Common myeloid progenitor, CD34-positive (primary cell): ENCODE measurements around the gene TM2D3.

ENCODE experiments used
- CTCF ChIA-PET: fragments of 350-600 bp; sonication (Branson Sonifier 250); formaldehyde crosslinking; loops from one replicate; lab custom pipeline; 2021; ENCODE audit warnings: antibody characterized with exemption; lab: Charles Lee
- POLR2A ChIA-PET: fragments of 350-600 bp; sonication (Branson Sonifier 250); formaldehyde crosslinking; loops from one replicate; lab custom pipeline; 2021; ENCODE audit warnings: antibody characterized with exemption; lab: Charles Lee
- DNase-seq, 3 donors: peaks; one replicate each; pipeline versions ENCODE4 v3.0.0 to v3.0.0-alpha.2; 2013
- H3K27ac ChIP-seq, 2 experiments: 1 replicate in 1 of 2; 2 replicates in 1 of 2; pipeline ENCODE4 v1.7.0; 2013; ENCODE audit warnings: inconsistent platforms in 2 of 2, low read length in 2 of 2, mild to moderate bottlenecking in 2 of 2, low read depth in 1 of 2, moderate library complexity in 1 of 2; ENCODE audit not compliant: severe bottlenecking in 2 of 2, insufficient read depth in 1 of 2, poor library complexity in 1 of 2
- H3K27me3 ChIP-seq, 5 experiments: replicated peaks in 2 of 5; 1 replicate in 3 of 5; 2 replicates in 2 of 5; pipeline versions ENCODE4 v1.6.1 to v1.7.0; 2013; ENCODE audit warnings: low read length in 4 of 5, mild to moderate bottlenecking in 2 of 5, moderate library complexity in 2 of 5, inconsistent platforms in 1 of 5; ENCODE audit not compliant: insufficient read depth in 5 of 5, control insufficient read depth in 4 of 5
- H3K36me3 ChIP-seq, 4 experiments: 1 replicate in 2 of 4; 2 replicates in 2 of 4; pipeline versions ENCODE4 v1.6.1 to v1.7.0; 2013; ENCODE audit warnings: low read length in 3 of 4, control low read depth in 1 of 4, mild to moderate bottlenecking in 1 of 4; ENCODE audit not compliant: control insufficient read depth in 4 of 4, insufficient read depth in 4 of 4
- H3K4me1 ChIP-seq, 4 experiments: 1 replicate in 3 of 4; 2 replicates in 1 of 4; pipeline versions ENCODE4 v1.6.1 to v1.7.1; 2013; ENCODE audit warnings: low read length in 3 of 4, mild to moderate bottlenecking in 3 of 4, control low read depth in 1 of 4, inconsistent platforms in 1 of 4, moderate library complexity in 1 of 4; ENCODE audit not compliant: control insufficient read depth in 4 of 4, insufficient read depth in 4 of 4; ENCODE audit errors: control extremely low read depth in 1 of 4
- H3K4me3 ChIP-seq, 7 experiments: 1 replicate in 4 of 7; 2 replicates in 3 of 7; pipeline versions ENCODE4 v1.5.1 to v1.7.0; 2013; ENCODE audit warnings: mild to moderate bottlenecking in 7 of 7, low read length in 6 of 7, moderate library complexity in 6 of 7, inconsistent platforms in 2 of 7, low read depth in 2 of 7, control low read depth in 1 of 7; ENCODE audit not compliant: insufficient read depth in 4 of 7, control insufficient read depth in 1 of 7; ENCODE audit errors: extremely low read depth in 1 of 7
- H3K9me3 ChIP-seq, 5 experiments: 1 replicate in 4 of 5; 2 replicates in 1 of 5; pipeline versions ENCODE4 v1.6.1 to v1.7.1; 2013; ENCODE audit warnings: low read length in 4 of 5, mild to moderate bottlenecking in 2 of 5, inconsistent platforms in 1 of 5, low read depth in 1 of 5, moderate library complexity in 1 of 5; ENCODE audit not compliant: control insufficient read depth in 4 of 5, insufficient read depth in 2 of 5; ENCODE audit errors: control extremely low read depth in 1 of 5
- WGBS: methylation state at CpG from one replicate; pipeline ENCODE4 v1.1.5; 2013; ENCODE audit not compliant: insufficient coverage; 5-methylcytosine and 5-hydroxymethylcytosine counted together

Gene TM2D3

GRCh38 chr15:101689901-101690300 is 37.7 kb upstream of the TM2D3 start:
- Histone ChIP-seq H3K27ac (no peak overlapping the region), H3K4me3 (no peak overlapping the region), H3K27me3 (no peaks in the 10 kb centered on the region), H3K4me1 (no peaks in the 10 kb centered on the region), H3K9me3 (no peaks in the 10 kb centered on the region), H3K36me3 (peaks cover 8 to 35% (median 14%) of the 10 kb centered on the region in 4 experiments)
- CTCF ChIA-PET = no interaction called here
- WGBS = 100% methylated on average over 5 of the region's 6 CpGs
- no peak for DNase-seq
- POLR2A ChIA-PET = no interaction called here

- peaks cover 0 to 27% (median 15%) of the 10 kb centered on the region in 4 experiments for H3K36me3 ChIP-seq
- WGBS = 100% methylated on average over 1 of the region's 2 CpGs
- H3K4me1 ChIP-seq = no peaks in the 10 kb centered on the region
- H3K9me3 ChIP-seq = no peaks in the 10 kb centered on the region
- H3K27me3 ChIP-seq = no peaks in the 10 kb centered on the region
- no peak overlapping the region for H3K4me3 ChIP-seq
- no peak for DNase-seq
- H3K27ac ChIP-seq = no peak overlapping the region
- CTCF ChIA-PET = no interaction called here
- POLR2A ChIA-PET = no interaction called here
Observed at GRCh38 chr15:101686718-101687117, 34.5 kb upstream of the TM2D3 start.

GRCh38 chr15:101684877-101685276 is 32.7 kb upstream of the TM2D3 start:
- CTCF ChIA-PET = no interaction called here
- POLR2A ChIA-PET = no interaction called here
- Histone ChIP-seq H3K4me3 (no peak overlapping the region), H3K27me3 (no peaks in the 10 kb centered on the region), H3K36me3 (peaks cover under 1 to 32% (median 18%) of the 10 kb centered on the region in 4 experiments), H3K27ac (no peak overlapping the region), H3K4me1 (no peaks in the 10 kb centered on the region), H3K9me3 (no peaks in the 10 kb centered on the region)
- DNase-seq = no peak
- no CpG with 5 or more reads among the region's 3 CpGs for WGBS

- no peaks in the 10 kb centered on the region for H3K27me3 ChIP-seq
- no peaks in the 10 kb centered on the region for H3K4me1 ChIP-seq
- H3K4me3 ChIP-seq = no peak overlapping the region
- peaks cover 2 to 34% (median 20%) of the 10 kb centered on the region in 4 experiments for H3K36me3 ChIP-seq
- ChIA-PET CTCF (no interaction called here), POLR2A (no interaction called here)
- 100% methylated on average over 1 of the region's 1 CpG for WGBS
- no peak overlapping the region for H3K27ac ChIP-seq
- no peaks in the 10 kb centered on the region for H3K9me3 ChIP-seq
- DNase-seq = no peak
Observed at GRCh38 chr15:101684384-101684783, 32.2 kb upstream of the TM2D3 start.

GRCh38 chr15:101679806-101680205 is 27.6 kb upstream of the TM2D3 start:
- ChIA-PET POLR2A (no interaction called here), CTCF (no interaction called here)

GRCh38 chr15:101676921-101677329 is 24.7 kb upstream of the TM2D3 start:
- CTCF ChIA-PET = no interaction called here
- H3K27me3 ChIP-seq = no peaks in the 10 kb centered on the region
- no peak for DNase-seq
- no peak overlapping the region for H3K4me3 ChIP-seq
- H3K9me3 ChIP-seq = no peaks in the 10 kb centered on the region
- H3K4me1 ChIP-seq = no peaks in the 10 kb centered on the region
- H3K36me3 ChIP-seq = peaks cover 8 to 49% (median 18%) of the 10 kb centered on the region in 4 experiments
- no peak overlapping the region for H3K27ac ChIP-seq
- POLR2A ChIA-PET = no interaction called here
- WGBS = 100% methylated on average over 1 of the region's 4 CpGs

More at GRCh38 chr15:101679806-101680205, 27.6 kb upstream of the TM2D3 start:
- Histone ChIP-seq H3K9me3 (no peaks in the 10 kb centered on the region), H3K27ac (no peak overlapping the region), H3K4me1 (no peaks in the 10 kb centered on the region), H3K27me3 (no peaks in the 10 kb centered on the region), H3K36me3 (peaks cover 2 to 39% (median 15%) of the 10 kb centered on the region in 4 experiments), H3K4me3 (no peak overlapping the region)
- DNase-seq = no peak
- WGBS = 100% methylated on average over 2 of the region's 2 CpGs

GRCh38 chr15:101675796-101676582 is 23.8 kb upstream of the TM2D3 start:
- Histone ChIP-seq H3K27ac (no peak overlapping the region), H3K4me3 (no peak overlapping the region), H3K9me3 (no peaks in the 10 kb centered on the region), H3K4me1 (no peaks in the 10 kb centered on the region), H3K27me3 (no peaks in the 10 kb centered on the region), H3K36me3 (peaks cover 10 to 51% (median 20%) of the 10 kb centered on the region in 4 experiments)
- ChIA-PET CTCF (interaction anchor here (1.9 kb wide), 1 partner anchor 18 kb away, joined by 4 read pairs; no protein-coding TSS in a partner anchor), POLR2A (no interaction called here)
- no peak for DNase-seq
- WGBS = 95% methylated on average over 11 of the region's 16 CpGs
